Fibroblast of skin of back (primary cell): ENCODE results near the gene YIPF2.
A peak's percentile ranks its signal among the peaks of the same experiment; 100 is the strongest.

Source experiments
- DNase-seq: peaks from one replicate; pipeline ENCODE4 v3.0.0-alpha.2; 2013

The YIPF2 gene

DNA sequence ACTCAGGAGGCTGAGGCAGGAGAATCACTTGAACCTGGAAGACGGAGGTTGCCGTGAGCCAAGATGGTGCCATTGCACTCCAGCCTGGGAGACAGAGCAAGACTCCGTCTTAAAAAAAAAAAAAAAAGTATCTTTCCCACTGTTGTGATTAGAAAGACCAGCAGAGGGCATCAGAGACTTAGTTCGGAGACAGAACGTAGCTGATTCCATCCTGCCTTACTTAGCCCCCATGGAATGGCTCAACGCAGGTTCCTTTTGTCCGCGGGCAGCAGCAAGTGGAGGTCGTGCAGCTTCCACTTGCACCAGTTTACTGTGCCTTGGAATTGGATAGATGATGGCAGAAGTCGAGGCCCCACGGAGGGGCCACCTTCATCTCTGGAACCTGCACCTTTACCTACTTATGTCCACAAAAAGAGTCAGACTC, 8.2 kb upstream of the YIPF2 start:
- peak; percentile 76 for DNase-seq

GRCh38 chr19:10935371-10936059, 7.1 kb upstream of the YIPF2 start:
- DNase-seq = no peak

- no peak for DNase-seq
These were observed 959 bp upstream of the YIPF2 start for GRCh38 chr19:10929402-10929794.

DNA sequence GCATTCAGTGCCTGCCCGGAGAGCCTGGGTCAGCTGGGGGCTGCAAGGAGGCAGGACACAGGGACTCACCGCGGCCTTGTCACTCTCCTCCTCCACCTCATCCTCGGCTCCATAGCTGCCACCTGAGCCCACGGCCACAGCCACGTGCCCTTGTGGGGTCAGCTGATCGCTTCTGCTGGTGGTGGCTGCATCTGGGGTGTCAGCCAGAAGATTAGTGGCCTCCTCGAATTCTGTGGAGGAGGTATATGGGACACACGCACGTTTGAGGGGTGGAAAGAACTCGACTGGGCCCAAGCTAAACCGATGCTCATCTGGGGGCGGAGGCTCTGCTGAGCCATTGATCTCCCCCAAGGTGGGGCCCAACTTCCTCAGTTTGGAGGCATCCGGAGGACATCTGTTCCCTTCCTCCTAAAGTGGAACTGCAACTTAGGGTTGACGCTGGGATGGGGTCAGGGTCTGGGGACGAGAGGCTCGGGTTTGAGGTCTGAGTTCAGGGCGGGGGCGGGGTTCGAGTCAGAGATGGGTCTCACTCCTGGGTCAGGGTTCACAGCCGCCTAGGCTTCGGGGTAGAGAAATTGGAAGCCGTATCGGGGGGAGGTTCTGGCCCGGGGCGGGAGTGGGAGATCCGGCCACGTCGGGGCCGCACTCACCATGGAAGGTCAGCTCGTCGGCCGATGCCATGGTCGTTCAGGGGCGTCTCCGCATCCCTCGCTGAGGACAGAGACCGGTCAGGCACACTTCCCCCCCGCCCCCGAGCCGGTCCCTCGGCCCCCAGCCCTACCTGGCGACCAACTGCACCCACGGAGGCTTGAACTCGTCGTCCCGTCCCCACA, 493 bp downstream of the YIPF2 start:
- no peak for DNase-seq

DNA sequence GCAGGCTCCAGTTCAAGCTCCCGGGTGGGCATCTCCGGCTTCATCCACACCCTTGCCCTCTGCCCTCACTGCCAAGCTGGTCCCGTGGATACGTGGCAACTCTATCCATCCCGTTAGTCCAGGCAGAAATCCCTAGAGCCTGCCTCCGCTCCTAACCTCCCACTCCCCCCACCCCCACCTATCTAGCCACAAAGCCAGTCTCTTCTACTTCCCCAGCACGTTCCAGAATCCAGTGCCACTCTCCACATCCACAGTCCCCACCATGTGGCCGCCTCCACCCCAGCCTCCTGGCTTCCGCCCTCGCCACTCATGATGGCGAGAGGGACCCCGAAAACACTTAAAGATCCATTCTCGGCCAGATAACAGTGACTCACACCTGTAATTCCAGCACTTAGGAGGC, 3.8 kb downstream of the YIPF2 start:
- no peak for DNase-seq

GRCh38 chr19:10923260-10924112, 5.0 kb downstream of the YIPF2 start:
- no peak for DNase-seq

GRCh38 chr19:10922638-10923014, 5.8 kb downstream of the YIPF2 start:
- DNase-seq = no peak

- no peak for DNase-seq
These were observed 6.4 kb downstream of the YIPF2 start for GRCh38 chr19:10921910-10922637.

DNA sequence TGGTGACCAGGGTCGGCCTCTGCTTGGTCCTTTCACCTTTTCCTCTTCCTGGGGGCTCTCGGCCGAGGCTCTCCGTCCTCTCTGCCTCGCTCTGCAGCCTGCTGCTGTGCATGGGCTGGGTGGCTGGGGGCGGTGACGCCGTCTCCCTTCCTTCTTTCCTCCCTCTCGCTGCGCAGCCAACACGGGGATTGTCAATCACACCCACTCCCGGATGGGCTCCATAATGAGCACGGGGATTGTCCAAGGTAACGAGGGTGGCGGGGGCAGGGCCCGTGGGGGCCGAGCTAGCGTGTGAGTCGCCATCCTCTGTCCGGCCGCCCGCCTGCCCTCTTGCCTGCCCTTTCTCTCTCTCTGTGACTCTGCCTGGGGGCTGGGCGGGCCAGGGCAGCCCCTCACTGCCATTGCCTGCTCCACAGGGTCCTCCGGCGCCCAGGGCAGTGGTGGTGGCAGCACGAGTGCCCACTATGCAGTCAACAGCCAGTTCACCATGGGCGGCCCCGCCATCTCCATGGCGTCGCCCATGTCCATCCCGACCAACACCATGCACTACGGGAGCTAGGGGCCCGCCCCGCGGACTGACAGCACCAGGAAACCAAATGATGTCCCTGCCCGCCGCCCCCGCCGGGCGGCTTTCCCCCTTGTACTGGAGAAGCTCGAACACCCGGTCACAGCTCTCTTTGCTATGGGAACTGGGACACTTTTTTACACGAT, 7.1 kb downstream of the YIPF2 start:
- DNase-seq = no peak

DNA sequence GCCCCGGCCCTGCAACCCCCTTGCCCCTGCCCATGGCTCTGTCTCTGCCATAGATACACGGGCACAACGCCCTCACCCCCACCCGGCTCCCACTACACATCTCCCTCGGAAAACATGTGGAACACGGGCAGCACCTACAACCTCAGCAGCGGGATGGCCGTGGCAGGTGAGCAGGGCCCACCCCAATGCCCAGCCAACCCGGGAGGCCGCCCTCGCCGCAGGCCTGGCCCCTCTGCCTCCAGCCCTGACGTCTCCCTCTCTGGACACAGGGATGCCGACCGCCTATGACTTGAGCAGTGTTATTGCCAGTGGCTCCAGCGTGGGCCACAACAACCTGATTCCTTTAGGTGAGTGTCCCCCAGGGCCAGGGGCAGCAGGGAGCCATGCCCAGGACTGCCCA, 7.7 kb downstream of the YIPF2 start:
- no peak for DNase-seq

- no peak for DNase-seq
These were observed 8.2 kb downstream of the YIPF2 start for GRCh38 chr19:10920288-10920655.

DNA sequence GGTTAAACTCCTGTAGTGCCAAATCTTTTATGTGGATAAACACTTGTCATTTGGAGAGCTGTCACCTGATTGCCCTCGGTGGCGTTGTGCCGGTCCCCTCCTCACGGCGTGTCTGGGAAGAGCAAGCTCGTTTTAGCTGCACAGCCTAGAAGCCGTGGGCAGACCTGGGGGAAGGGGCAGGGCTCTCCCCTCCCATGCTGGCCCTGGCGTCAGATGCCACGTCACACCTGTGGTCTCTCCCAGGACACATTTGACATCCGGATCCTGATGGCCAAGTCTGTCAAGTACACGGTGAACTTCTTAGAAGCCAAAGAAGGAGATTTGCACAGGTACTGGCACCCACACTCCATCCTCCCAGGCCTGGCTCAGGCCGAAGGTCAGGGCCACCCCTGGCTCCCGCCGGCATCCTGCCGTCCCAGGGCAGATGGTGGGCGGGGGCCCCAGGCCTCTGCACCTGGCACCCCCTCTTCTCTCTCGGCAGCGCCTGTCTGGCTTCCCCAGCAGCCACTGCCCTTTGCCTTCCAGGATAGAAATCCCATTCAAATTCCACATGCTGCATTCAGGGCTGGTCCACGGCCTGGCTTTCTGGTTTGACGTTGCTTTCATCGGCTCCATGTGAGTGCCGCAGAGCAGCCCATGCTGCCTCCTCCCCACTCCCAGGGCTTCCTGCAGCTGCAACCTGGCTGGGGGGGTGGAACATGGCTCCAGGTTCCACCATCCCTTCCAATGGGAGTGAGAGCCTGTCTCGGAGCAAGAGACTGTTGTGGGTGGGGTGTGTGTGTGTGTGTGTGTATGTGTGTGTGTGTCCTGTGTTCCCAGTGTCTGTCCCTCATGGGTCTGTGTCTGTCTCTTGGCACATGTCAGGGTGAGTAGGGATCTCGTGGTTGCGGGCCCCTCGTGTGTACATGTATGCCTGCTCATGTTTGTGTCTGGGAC, 8.8 kb downstream of the YIPF2 start:
- no peak for DNase-seq

GRCh38 chr19:10918359-10918758, 10.1 kb downstream of the YIPF2 start:
- DNase-seq = no peak

DNA sequence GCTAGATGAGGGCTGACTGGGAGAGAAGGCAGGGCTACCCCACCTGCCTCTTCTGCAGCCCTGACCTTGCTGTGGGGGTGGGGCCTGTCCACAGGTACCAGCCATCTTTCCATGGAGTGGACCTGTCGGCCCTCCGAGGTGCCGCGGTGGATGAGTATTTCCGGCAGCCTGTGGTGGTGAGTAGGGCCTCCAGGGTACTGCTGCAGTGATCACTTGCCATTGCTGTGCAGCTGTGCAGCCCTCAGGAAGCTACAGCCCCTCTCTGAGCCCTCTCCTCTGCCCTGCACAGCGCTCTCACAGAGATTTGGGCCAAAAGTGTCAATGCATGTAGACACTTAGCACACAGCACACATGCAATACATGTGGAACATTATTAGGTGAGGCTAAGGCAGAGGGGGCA, 11.8 kb downstream of the YIPF2 start:
- DNase-seq = no peak

DNA sequence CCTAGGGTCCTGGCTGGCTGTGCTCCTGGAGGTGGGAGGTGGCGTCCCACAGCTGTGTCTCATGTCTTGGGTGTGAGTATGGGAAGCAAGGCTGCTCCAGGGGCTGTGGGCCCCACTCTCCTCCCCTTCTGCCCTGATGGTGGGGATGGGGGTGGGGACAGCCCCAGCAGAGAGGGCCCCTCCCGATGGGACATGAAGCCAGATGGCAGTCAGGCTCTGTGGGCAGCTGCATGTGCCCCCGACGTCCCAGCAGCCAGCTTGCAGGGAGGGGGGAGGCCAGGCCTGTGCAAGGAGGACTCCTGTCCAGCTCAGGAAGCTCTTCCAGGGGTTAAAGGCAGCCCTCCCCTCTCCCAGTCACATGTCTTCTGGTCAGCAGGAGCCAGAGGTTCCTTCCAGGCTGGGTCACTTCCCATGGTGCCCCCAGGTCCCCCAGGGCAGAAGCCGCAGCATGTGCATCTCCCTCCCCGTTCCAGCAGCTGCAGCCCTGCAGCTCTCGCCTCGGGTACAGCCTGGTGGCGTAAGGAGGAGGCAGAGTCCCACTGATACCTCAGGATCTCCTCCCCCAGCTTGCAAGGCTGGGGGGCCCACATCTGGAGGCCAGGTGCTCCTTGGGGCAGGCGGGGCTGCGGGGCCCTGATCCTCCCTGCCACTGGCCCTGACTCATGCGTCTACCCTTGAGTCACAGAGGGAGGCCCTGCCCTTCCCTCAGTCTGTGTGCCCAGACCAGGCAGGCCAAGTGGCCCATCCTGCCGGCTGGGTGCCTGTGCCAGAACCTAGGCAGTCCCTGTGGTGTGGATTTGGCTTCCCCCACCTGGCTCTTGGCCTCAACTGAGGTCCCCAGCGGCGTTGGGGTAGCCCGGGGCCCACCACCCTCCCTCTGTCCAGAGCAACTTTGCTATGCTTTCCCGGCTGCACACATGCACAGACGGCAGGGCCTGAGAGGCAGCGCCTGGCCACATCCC, 13.0 kb downstream of the YIPF2 start:
- peak; percentile 79 for DNase-seq

DNA sequence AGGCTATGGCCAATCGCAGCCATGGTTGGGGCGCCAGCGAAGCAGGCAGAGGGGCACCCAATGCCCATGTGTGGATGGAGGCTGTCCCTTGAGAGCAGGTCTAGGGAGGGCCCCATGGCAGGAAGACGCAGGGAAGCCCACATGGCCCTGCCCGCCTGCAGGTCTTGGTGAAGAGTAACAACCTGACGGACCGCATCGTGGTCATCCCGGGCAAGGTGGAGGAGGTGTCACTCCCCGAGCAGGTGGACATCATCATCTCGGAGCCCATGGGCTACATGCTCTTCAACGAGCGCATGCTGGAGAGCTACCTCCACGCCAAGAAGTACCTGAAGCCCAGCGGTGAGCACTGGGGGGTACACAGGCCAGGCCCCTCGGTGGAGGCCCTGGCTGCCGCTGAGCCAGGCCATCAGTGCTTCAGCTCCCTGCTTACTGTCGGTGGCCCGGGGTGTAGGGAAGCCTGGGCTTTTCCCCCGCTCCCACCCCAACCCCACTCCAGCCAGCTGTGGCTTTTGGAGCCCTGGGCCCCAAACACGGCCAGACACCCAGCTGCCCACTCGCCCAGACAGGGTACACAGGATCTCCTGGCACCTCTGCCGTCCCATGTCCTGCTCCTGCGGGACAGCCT, 14.6 kb downstream of the YIPF2 start:
- no peak for DNase-seq

DNA sequence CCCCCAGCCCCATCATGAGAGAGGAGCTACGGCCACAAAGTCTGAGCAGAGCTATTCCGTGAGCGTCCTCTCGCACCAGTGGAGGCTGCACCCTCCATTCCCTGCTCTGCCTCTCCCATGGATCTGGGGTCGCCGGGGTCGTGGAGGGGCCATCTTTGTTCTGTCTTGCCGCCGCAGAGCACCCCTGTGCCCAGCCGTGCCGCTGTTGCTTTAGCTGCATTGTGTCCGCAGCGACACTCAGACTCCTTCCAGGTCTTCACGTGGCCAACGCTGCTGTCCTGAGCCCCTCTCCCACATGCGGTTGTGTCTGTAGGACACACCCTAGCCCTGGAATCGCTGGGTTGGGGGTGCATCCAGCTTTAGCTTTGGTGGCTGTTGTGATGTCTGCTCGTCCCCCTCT, 15.8 kb downstream of the YIPF2 start:
- DNase-seq = no peak

- DNase-seq = no peak
These were observed 16.7 kb downstream of the YIPF2 start for GRCh38 chr19:10911579-10912363.
